Stimulated activated CD8-positive, alpha-beta memory T cell treated with anti-CD3 and anti-CD28 coated beads, Interleukin-15, amount 100 ng/mL, for 4 hours (primary cell): ENCODE data around the gene SMAD9.

Source experiments
- DNase-seq, 2 donors: peaks; one replicate each; pipeline ENCODE4 v3.0.0-alpha.2; 2020; ENCODE audit warnings: low read depth in 2 of 2

Gene SMAD9

GRCh38 chr13:36919833-36920615 is at the start of gene SMAD9:
Gene SMAD9, minus strand, starts transcription at chr13:36920238. Its CDS starts 40,549 bp downstream, at chr13:36879689.
- DNase-seq: no peak

- no peak for DNase-seq
These were observed 46.4 kb upstream of the SMAD9 start for GRCh38 chr13:36966404-36966803.

GRCh38 chr13:36965767-36966166 is 45.7 kb upstream of the SMAD9 start:
- DNase-seq: no peak

DNA sequence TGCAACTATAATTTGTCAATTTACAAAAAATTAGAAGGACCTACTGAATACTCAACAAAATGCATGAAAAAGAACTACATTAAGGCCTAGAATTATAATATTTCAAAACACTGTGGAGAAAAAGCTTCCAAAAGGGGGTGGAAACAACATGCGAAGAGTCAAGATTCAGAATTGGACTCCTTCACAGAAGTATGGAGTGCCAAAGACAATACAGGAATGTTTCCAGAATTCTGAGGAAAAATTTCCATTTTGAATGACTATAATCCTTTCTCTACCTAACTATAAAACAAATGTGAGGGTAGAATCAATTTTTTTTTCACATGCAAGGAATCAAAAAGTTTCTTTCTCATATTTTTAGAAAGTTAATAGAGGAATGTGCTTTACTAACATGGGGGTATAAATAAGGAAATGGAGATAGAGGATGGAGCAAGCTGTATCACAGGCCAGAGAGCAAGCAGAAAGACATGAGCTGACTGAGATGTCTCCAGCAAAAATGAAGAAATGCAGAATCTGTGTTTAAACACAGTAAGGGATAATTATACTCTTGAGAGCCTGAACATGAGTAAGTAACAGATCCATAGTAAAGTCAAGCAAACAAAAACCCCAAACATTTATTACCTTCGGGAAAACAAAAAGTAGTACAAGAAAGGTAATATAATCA is 39.5 kb upstream of the SMAD9 start:
- no peak for DNase-seq

GRCh38 chr13:36954542-36954941 is 34.5 kb upstream of the SMAD9 start:
- DNase-seq: no peak

DNA sequence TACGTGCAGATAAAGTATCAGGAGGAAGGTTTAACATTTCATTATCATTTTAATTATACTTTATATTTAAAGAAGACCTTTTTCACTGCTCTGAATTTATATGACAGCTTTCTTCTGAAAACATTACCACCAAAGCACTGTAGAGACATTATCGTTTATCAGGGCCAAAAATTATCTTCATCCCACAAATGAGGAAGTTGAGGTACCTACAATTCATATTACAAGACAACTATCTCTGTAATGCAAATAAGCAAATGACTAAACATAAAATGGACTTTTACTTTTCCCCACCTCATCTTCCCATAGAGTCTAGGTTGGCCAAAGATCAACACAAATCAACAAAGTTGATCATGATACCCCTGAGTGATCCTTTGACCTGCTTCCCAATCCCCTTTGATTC is 30.9 kb upstream of the SMAD9 start:
- no peak for DNase-seq

DNA sequence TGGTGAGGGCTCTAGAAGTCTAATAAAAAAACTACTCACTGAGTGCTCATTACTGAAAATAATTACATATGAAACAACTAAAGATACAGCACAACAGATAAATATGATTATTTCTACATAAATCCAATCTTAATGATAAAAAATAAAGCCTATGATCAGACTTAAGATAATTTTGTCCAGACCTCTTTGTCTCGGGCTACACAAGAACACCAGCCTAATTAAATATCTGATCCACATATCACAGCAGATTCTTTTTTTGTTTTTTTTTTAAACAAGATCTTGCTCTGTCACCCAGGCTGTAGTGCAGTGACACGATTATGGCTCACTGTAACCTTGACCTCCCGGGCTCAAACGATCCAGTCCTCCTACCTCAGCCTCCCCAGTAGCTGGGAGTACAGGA is 30.3 kb upstream of the SMAD9 start:
- no peak for DNase-seq

DNA sequence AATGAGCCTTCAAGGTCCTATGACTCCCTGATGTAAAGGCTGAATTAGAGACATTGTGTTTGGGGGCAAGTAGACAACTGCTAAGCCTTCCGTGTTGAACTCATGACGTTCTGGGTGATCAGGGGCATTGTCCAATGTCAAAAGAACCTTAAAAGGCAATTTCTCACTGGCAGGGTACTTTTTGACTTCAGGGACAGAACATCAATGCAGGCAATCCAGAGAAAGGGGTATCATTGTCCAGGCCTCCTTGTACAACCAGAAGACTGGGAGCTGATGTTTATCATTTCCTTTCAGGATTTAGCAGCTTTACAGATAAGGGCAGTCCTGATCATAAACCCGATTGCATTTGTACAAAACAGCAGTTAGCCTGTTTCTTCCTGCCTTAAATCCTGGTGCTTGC is 25.0 kb upstream of the SMAD9 start:
- no peak for DNase-seq

- DNase-seq: no peak
These were observed 5.6 kb upstream of the SMAD9 start for GRCh38 chr13:36925603-36926002.

DNA sequence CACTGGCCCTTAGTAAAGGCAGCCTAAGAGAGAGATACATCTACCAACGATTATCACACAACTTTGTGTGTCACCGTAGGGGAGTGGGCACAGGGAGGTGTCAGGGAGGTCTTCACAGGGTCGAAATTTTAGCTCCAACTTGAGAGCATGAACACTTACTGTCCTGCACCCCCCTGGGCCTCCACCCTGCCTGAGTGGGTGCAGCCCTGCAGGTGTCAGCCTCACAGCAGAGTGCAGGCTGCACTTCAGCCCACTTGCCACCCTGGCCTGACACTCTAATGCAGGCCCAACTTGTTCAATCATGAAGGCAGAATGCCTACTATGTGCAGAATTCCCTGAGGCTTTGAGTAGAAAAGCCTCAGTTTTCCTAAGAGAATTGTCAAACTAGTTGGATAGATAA is 4.0 kb upstream of the SMAD9 start:
- no peak for DNase-seq

GRCh38 chr13:36921631-36922301 is 1.7 kb upstream of the SMAD9 start:
- DNase-seq: no peak

DNA sequence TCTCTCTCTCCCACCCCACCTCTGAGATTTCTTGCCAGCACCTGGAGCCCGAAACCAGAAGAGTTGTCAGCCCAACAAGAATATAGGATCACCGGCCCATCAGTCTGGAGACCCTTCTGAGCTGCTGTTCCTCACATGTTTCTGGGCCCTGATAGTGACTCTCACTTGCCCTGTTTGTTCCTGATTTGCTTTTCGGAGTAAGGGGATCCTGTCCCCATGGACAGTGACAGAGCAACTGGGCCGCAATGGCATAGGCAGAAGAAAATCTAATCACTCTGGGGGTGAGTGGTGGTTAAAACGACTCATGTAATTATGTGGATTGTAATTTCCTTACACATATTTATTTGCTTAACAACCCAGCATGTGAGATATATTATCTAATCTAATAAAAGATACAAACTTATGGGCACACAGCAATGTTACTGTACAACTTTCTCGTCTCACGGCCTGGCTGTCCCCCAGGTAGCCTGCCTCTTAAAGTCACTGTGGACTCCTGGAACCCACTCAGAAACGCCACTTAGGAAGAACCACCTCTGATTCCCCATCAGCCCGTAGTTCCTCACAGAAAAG is 663 bp upstream of the SMAD9 start:
- DNase-seq: no peak

GRCh38 chr13:36919171-36919832 is 736 bp downstream of the SMAD9 start:
- no peak for DNase-seq

DNA sequence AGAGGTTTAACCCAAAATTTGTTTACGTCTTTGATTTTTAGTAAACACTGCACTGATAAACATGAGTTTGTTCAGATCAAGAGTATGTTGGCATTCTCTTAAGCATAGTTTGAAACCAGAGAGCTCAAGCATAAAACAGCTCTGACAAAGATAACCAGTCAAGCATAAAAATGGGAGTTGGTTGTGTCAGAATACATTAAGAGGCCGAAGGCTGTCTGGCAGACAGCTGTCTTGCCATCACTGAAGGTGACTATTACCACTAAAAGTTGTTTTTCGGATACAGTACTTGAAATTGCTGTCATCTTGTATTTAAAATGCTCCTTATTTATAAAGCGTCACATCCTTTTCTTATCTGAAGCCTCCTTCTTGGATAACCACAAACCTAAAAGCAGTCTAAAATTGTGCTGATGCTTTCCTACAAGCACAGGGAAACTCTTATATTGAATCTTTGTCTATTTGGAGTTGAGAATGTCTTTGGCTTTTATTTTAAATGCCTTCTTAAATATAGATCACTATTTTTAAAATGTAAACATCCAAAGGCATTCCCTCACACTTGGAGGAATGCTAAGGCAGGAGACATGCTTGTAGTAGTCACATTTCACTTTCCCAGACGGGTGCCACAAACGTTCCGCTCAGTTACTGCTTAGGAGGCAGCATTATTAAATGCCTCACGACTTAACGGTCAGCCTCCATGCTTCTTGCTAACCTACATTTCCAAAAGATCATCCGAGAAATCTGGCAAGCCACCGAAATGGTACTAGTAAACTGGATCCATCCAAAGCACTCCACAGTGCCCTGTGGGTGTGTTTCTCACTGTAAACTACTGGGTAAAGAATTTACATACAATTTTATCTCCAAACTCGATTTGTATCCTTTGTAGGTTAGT is 1.5 kb downstream of the SMAD9 start:
- no peak for DNase-seq

DNA sequence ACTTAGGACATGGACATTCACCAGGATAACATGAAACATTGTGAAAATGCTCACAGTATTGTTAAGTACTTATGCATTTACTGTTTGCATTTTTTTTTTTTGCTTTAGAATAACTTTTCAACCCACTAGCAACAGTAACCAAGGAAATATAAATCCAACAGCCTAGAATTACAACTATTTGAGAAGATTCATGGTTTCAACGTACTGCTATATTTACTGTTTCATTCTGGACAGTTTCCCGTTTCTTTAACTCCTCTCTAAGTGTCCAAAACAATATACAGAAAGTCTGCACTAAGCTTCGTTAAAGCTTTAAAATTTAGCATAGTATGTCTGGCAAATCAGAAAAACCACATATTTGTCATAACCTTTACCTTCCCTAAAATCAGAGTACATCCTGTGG is 2.7 kb downstream of the SMAD9 start:
- no peak for DNase-seq

GRCh38 chr13:36915896-36916640 is 4.0 kb downstream of the SMAD9 start:
- no peak for DNase-seq

- DNase-seq: no peak
These were observed 4.9 kb downstream of the SMAD9 start for GRCh38 chr13:36915106-36915505.

DNA sequence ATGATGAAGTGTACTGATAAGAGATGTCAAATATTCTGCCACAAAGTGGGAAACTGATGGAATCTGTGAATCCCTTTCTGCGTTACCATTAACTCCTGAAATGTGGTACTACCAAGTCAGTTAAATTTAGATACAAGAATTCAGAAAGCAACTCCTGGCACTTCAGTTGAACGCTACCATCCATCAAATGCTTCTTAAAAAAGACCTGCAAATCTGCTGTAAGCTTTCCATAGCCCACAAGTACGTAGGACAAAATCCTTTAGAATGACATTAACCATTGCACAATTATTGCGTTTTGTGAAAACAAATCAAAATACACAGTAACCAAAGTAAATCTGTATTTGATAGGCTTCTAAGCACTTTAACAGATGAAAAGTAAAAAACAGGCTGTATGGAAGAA is 5.4 kb downstream of the SMAD9 start:
- no peak for DNase-seq

- no peak for DNase-seq
These were observed 6.6 kb downstream of the SMAD9 start for GRCh38 chr13:36913463-36913862.

- DNase-seq: no peak
These were observed 7.1 kb downstream of the SMAD9 start for GRCh38 chr13:36912973-36913372.
